Globus pallidus (tissue), 1 donor: ENCODE results near the gene ARV1.
"Not testable (repeated sequence)": the region's sequence is repeated elsewhere in the genome, so short reads cannot be mapped to it uniquely, and the experiment has no call there.

Source experiments
- DNase-seq: peaks from one replicate; pipeline ENCODE4 v3.0.0-alpha.2; 2015; ENCODE audit warnings: low spot score

ARV1 gene

GRCh38 chr1:230976825-230977747, 1.8 kb upstream of the ARV1 start:
- DNase-seq, result no peak

- no peak for DNase-seq
These were observed 968 bp upstream of the ARV1 start for GRCh38 chr1:230977761-230978490.

- DNase-seq, result no peak
These were observed 459 bp downstream of the ARV1 start for GRCh38 chr1:230979389-230979716.

- DNase-seq, result no peak
These were observed 1.1 kb downstream of the ARV1 start for GRCh38 chr1:230979952-230980351.

GRCh38 chr1:230982696-230983095, 3.8 kb downstream of the ARV1 start:
- no peak for DNase-seq

- DNase-seq, result no peak
These were observed 4.9 kb downstream of the ARV1 start for GRCh38 chr1:230983811-230984210.

- not testable (repeated sequence) for DNase-seq
These were observed 6.0 kb downstream of the ARV1 start for GRCh38 chr1:230984622-230985515.

GRCh38 chr1:230985711-230986110, 6.8 kb downstream of the ARV1 start:
- DNase-seq, result no peak

- no peak for DNase-seq
These were observed 8.1 kb downstream of the ARV1 start for GRCh38 chr1:230986976-230987375.

GRCh38 chr1:230987448-230987847, 8.6 kb downstream of the ARV1 start:
- DNase-seq, result no peak

GRCh38 chr1:230992100-230992774, 13.3 kb downstream of the ARV1 start:
- DNase-seq, result no peak

- DNase-seq, result no peak
These were observed 16.0 kb downstream of the ARV1 start for GRCh38 chr1:230994860-230995259.

GRCh38 chr1:231000201-231000600, 21.3 kb downstream of the ARV1 start:
- no peak for DNase-seq

- DNase-seq, result no peak
These were observed 21.7 kb downstream of the ARV1 start for GRCh38 chr1:231000639-231001038.

- DNase-seq, result no peak
These were observed 23.0 kb downstream of the ARV1 start for GRCh38 chr1:231001892-231002291.

- not testable (repeated sequence) for DNase-seq
These were observed 28.6 kb downstream of the ARV1 start for GRCh38 chr1:231007535-231007934.

GRCh38 chr1:231011360-231011759, 32.5 kb downstream of the ARV1 start:
- no peak for DNase-seq

- DNase-seq, result no peak
These were observed 33.1 kb downstream of the ARV1 start for GRCh38 chr1:231011963-231012362.

GRCh38 chr1:231013391-231014015, 34.6 kb downstream of the ARV1 start:
- no peak for DNase-seq

GRCh38 chr1:231016234-231016633, 37.3 kb downstream of the ARV1 start:
- DNase-seq, result no peak

- no peak for DNase-seq
These were observed 38.1 kb downstream of the ARV1 start for GRCh38 chr1:231016966-231017365.
